C4-2B (cell line): Measurements from ENCODE around the gene ZFYVE21.

Experiments used
- CTCF ChIP-seq: fragments of 450-650 bp; conservative IDR thresholded peaks from 2 replicates; pipeline ENCODE4 v1.5.1; 2017; ENCODE audit warnings: mild to moderate bottlenecking
- ZFX ChIP-seq: fragments of 450-650 bp; IDR thresholded peaks from 2 replicates; pipeline ENCODE4 v1.6.1; 2017

GRCh38 chr14:103706551-103707328 lies 8.9 kb upstream of the ZFYVE21 start:
- TF ChIP-seq CTCF (no peak), ZFX (no peak)
